GM23338 (cell line): ENCODE measurements around the gene PKP3.

ENCODE experiments used
- EZH2 ChIP-seq: fragments of 200-600 bp; sonication (generic); IDR thresholded peaks from one replicate; pipeline ENCODE4 v1.8.0; 2017; ENCODE audit warnings: antibody characterized with exemption, mild to moderate bottlenecking, low read depth; ENCODE audit not compliant: unreplicated experiment
- POLR2AphosphoS5 ChIP-seq: IDR thresholded peaks from 2 replicates; pipeline ENCODE4 v1.6.1; 2016; ENCODE audit warnings: antibody characterized with exemption, low read depth
- REST ChIP-seq: IDR thresholded peaks from one replicate; pipeline ENCODE4 v1.6.1; 2018; ENCODE audit warnings: antibody characterized with exemption; ENCODE audit not compliant: unreplicated experiment
- TF ChIP-seq, protein P1 (sequence below), 2 experiments: fragments of 200-600 bp in 1 of 2; sonication (generic) in 1 of 2; conservative IDR thresholded peaks; 2 replicates each; pipeline versions ENCODE4 v1.5.1 to v1.6.1; 2016 to 2017; ENCODE audit warnings: antibody characterized with exemption in 2 of 2, low read depth in 2 of 2, mild to moderate bottlenecking in 2 of 2, moderate library complexity in 1 of 2

- TF ChIP-seq REST (no peak), EZH2 (no peak), POLR2AphosphoS5 (no peak)
- TF ChIP-seq, protein P1, sequence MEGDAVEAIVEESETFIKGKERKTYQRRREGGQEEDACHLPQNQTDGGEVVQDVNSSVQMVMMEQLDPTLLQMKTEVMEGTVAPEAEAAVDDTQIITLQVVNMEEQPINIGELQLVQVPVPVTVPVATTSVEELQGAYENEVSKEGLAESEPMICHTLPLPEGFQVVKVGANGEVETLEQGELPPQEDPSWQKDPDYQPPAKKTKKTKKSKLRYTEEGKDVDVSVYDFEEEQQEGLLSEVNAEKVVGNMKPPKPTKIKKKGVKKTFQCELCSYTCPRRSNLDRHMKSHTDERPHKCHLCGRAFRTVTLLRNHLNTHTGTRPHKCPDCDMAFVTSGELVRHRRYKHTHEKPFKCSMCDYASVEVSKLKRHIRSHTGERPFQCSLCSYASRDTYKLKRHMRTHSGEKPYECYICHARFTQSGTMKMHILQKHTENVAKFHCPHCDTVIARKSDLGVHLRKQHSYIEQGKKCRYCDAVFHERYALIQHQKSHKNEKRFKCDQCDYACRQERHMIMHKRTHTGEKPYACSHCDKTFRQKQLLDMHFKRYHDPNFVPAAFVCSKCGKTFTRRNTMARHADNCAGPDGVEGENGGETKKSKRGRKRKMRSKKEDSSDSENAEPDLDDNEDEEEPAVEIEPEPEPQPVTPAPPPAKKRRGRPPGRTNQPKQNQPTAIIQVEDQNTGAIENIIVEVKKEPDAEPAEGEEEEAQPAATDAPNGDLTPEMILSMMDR (conservative IDR thresholded peaks at IDR 0.05; ENCODE audit: low read depth in 2 of 2): no peak
Measured at GRCh38 chr11:381501-382072, 12.4 kb upstream of the PKP3 start.
